Type B pancreatic cell (in vitro differentiated cells): ENCODE data around the gene TBL1Y. TPM values are rescaled to one million over a fixed set of nuclear protein-coding genes. Genes with fewer than 3 reads are reported as not detected.

Source experiments
- DNase-seq: peaks from one replicate; pipeline ENCODE4 v3.0.0; 2021; ENCODE audit warnings: mixed read lengths; ENCODE audit not compliant: unreplicated experiment; ENCODE audit errors: extremely low spot score
- H3K27ac Mint-ChIP-seq: 2 replicates; pipeline ENCODE4 v1.8.0; 2021; ENCODE audit warnings: mild to moderate bottlenecking, mixed read lengths
- H3K27me3 Mint-ChIP-seq: 2 replicates; pipeline ENCODE4 v1.8.0; 2021; ENCODE audit warnings: mixed read lengths
- H3K36me3 Mint-ChIP-seq: 2 replicates; pipeline ENCODE4 v1.8.0; 2021; ENCODE audit warnings: mixed read lengths
- H3K4me1 Mint-ChIP-seq: one replicate; pipeline ENCODE4 v1.8.0; 2021; ENCODE audit warnings: mixed read lengths; ENCODE audit not compliant: unreplicated experiment
- H3K4me3 Mint-ChIP-seq: 2 replicates; pipeline ENCODE4 v1.8.0; 2021; ENCODE audit warnings: mild to moderate bottlenecking, mixed read lengths
- H3K9me3 Mint-ChIP-seq: 2 replicates; pipeline ENCODE4 v1.8.0; 2021; ENCODE audit warnings: mixed read lengths
- CTCF ChIP-seq: fragments of 200-600 bp; sonication (generic); conservative IDR thresholded peaks from 2 replicates; pipeline ENCODE4 v1.5.0; 2021; ENCODE audit warnings: antibody characterized with exemption, mild to moderate bottlenecking
- total RNA-seq: library from RNA; stranded (reverse); gene quantifications from 2 replicates; pipeline ENCODE4 v1.2.1, GENCODE V29; 2021; ENCODE audit warnings: low replicate concordance

The TBL1Y gene
- total RNA-seq, 1 donor from 2014 or later: not detected

GRCh38 chrY:7110086-7110485 is 199.6 kb downstream of the TBL1Y start:
- no peaks in the 10 kb centered on the region for H3K9me3 Mint-ChIP-seq
- DNase-seq: no peak
- H3K27me3 Mint-ChIP-seq: no peaks in the 10 kb centered on the region
- no peak for TF ChIP-seq CTCF
- no peaks in the 10 kb centered on the region for H3K4me1 Mint-ChIP-seq
- no peak overlapping the region for H3K27ac Mint-ChIP-seq
- H3K4me3 Mint-ChIP-seq: no peak overlapping the region
- H3K36me3 Mint-ChIP-seq: no peaks in the 10 kb centered on the region

GRCh38 chrY:7115871-7116270 is 205.4 kb downstream of the TBL1Y start:
- no peaks in the 10 kb centered on the region for H3K27me3 Mint-ChIP-seq
- H3K27ac Mint-ChIP-seq: no peak overlapping the region
- H3K9me3 Mint-ChIP-seq: no peaks in the 10 kb centered on the region
- DNase-seq: no peak
- no peaks in the 10 kb centered on the region for H3K4me1 Mint-ChIP-seq
- no peak for TF ChIP-seq CTCF
- no peak overlapping the region for H3K4me3 Mint-ChIP-seq
- H3K36me3 Mint-ChIP-seq: no peaks in the 10 kb centered on the region

- DNase-seq: no peak
- Mint-ChIP-seq H3K9me3 (no peaks in the 10 kb centered on the region), H3K27me3 (no peaks in the 10 kb centered on the region), H3K4me3 (no peak overlapping the region), H3K27ac (no peak overlapping the region), H3K36me3 (no peaks in the 10 kb centered on the region), H3K4me1 (no peaks in the 10 kb centered on the region)
- TF ChIP-seq CTCF: no peak
Observed at GRCh38 chrY:7122202-7122601, 211.7 kb downstream of the TBL1Y start.

- no peak overlapping the region for H3K4me3 Mint-ChIP-seq
- no peaks in the 10 kb centered on the region for H3K27me3 Mint-ChIP-seq
- no peaks in the 10 kb centered on the region for H3K4me1 Mint-ChIP-seq
- TF ChIP-seq CTCF: no peak
- no peaks in the 10 kb centered on the region for H3K36me3 Mint-ChIP-seq
- H3K27ac Mint-ChIP-seq: no peak overlapping the region
- DNase-seq: no peak
- no peaks in the 10 kb centered on the region for H3K9me3 Mint-ChIP-seq
Observed at GRCh38 chrY:7125136-7126056, 214.9 kb downstream of the TBL1Y start.

GRCh38 chrY:7128211-7128610 is 217.7 kb downstream of the TBL1Y start:
- no peaks in the 10 kb centered on the region for H3K9me3 Mint-ChIP-seq
- no peak for TF ChIP-seq CTCF

More at GRCh38 chrY:7128211-7128610, 217.7 kb downstream of the TBL1Y start:
- no peaks in the 10 kb centered on the region for H3K4me1 Mint-ChIP-seq
- H3K36me3 Mint-ChIP-seq: no peaks in the 10 kb centered on the region
- no peaks in the 10 kb centered on the region for H3K27me3 Mint-ChIP-seq
- H3K27ac Mint-ChIP-seq: no peak overlapping the region
- no peak for DNase-seq
- H3K4me3 Mint-ChIP-seq: no peak overlapping the region

Other genes with a start within 250 kb of the TBL1Y start
- not detected in 2 replicates for gene AMELY, start 1.1 kb downstream of the TBL1Y start, total RNA-seq